ENCODE measurements around the gene PLXDC2. TPM values are rescaled to one million over a fixed set of nuclear protein-coding genes. Genes with fewer than 3 reads are reported as not detected.

PLXDC2 gene
- total and polyA plus RNA-seq, 2 donors (not counting 1 experiment from before 2014, with no cell fraction given), result 0.07 TPM

DNA sequence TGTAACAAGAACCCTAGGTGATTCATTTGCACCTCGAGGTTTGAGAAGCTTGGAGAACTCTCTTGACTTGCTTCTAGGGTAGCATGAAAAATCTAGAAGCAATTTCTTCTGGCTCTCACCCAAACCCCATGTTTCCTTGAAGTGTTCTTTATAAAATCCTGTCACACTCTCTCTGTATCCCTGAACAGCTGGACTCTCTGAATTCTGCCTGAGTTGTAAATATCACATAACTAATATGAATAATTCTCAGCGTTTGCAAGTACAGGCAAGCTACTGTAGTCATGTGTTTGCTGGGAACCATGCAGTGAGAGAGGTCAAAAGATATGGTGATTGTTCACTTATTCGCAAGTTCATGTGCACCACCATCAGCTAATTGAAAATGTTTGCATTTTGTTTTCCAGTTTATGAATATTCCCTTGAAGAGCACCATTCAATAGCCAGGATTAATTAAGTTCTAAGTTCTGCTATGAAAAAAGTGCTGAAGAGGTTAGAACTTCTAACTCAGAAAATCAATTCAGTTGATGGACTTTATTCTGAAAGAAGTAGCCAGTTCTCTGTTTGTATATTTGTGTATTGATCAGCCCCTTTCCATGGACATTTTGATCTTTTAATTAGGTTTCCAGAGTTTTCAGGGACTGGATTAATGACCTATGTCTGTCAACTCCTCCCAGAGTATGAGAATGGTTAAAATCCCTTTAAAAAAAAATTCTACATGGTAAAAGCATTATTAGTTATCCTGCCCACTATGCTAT, 243.0 kb downstream of the PLXDC2 start:
- TF ChIP-seq, protein P1, sequence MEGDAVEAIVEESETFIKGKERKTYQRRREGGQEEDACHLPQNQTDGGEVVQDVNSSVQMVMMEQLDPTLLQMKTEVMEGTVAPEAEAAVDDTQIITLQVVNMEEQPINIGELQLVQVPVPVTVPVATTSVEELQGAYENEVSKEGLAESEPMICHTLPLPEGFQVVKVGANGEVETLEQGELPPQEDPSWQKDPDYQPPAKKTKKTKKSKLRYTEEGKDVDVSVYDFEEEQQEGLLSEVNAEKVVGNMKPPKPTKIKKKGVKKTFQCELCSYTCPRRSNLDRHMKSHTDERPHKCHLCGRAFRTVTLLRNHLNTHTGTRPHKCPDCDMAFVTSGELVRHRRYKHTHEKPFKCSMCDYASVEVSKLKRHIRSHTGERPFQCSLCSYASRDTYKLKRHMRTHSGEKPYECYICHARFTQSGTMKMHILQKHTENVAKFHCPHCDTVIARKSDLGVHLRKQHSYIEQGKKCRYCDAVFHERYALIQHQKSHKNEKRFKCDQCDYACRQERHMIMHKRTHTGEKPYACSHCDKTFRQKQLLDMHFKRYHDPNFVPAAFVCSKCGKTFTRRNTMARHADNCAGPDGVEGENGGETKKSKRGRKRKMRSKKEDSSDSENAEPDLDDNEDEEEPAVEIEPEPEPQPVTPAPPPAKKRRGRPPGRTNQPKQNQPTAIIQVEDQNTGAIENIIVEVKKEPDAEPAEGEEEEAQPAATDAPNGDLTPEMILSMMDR (IDR thresholded peaks at IDR 0.05), result no peak
- TF ChIP-seq EZH2 (IDR thresholded peaks at IDR 0.05; ENCODE audit: borderline replicate concordance, insufficient read depth, low read depth, low read length, poor library complexity, severe bottlenecking), result no peak
- Histone ChIP-seq H3K4me2 (replicated peaks; ENCODE audit: low read depth, low read length, poor library complexity, severe bottlenecking) (no peak overlapping the region), H3K79me2 (ENCODE audit: control insufficient read depth, insufficient read depth, low read length) (no peaks in the 10 kb centered on the region), H3K36me3 (replicated peaks in 1 of 2; ENCODE audit: control extremely low read depth in 1 of 2, control insufficient read depth in 1 of 2, extremely low read depth in 1 of 2, insufficient read depth in 2 of 2, low read length in 1 of 2) (no peaks in the 10 kb centered on the region), H3K27ac (ENCODE audit: low read length in 2 of 2) (no peak overlapping the region), H3K9me3 (ENCODE audit: control extremely low read depth in 1 of 3, control insufficient read depth in 2 of 3, insufficient read depth in 1 of 3, low read length in 2 of 3) (peaks cover 0 to 6% (median 0%) of the 10 kb centered on the region in 3 donors), H3K9ac (ENCODE audit: low read length) (no peak overlapping the region), H3K27me3 (replicated peaks in 1 of 4; ENCODE audit: control extremely low read depth in 1 of 4, control insufficient read depth in 3 of 4, insufficient read depth in 4 of 4, low read length in 3 of 4) (no peaks in the 10 kb centered on the region), H3K4me3 (ENCODE audit: control extremely low read depth in 1 of 5, extremely low read depth in 1 of 5, insufficient read depth in 1 of 5, low read depth in 2 of 5, low read length in 4 of 5) (no peak overlapping the region), H3K4me1 (ENCODE audit: control insufficient read depth in 2 of 2, insufficient read depth in 2 of 2, low read length in 2 of 2) (no peaks in the 10 kb centered on the region), H2AFZ (ENCODE audit: insufficient read depth, low read depth, low read length, poor library complexity, severe bottlenecking) (no peak overlapping the region), H4K20me1 (ENCODE audit: control insufficient read depth, insufficient read depth, low read length, poor library complexity, severe bottlenecking) (no peaks in the 10 kb centered on the region)
- WGBS (ENCODE audit: insufficient coverage), result no CpG with 5 or more reads among the region's 3 CpGs
- DNase-seq (no peak), ATAC-seq (ENCODE audit: low read depth) (no peak)
- no peak overlapping the region for H3K27ac Mint-ChIP-seq
- H3K27me3 Mint-ChIP-seq, result no peaks in the 10 kb centered on the region
- no peaks in the 10 kb centered on the region for H3K4me1 Mint-ChIP-seq
- intact Hi-C loops (cut with micrococcal nuclease), result no loop called here
- ChIA-PET POLR2A (no interaction called here), CTCF (no interaction called here)
- H3K4me3 Mint-ChIP-seq, result no peak overlapping the region
- peaks cover 9% of the 10 kb centered on the region for H3K9me3 Mint-ChIP-seq (ENCODE audit: insufficient read depth)

DNA sequence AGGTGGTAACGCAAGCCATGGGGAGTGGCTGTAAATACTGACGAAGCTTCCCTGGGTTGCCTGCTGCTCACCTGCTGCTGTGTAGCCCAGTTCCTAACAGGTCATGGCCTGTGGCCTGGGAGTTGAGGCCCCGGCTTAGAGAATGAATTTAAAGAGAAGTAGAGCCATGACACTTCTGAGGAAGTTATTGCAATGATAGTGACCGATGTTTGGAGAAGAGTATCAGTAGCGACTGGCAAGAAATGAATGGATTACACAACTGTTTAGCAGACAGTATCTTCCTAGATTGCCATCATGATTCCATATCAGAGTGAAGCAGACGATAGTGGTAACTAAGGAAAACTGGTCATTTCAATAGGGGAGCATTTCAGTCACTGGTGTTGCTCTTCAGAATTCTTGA, 249.6 kb downstream of the PLXDC2 start:
- Histone ChIP-seq H3K27me3 (replicated peaks in 1 of 4; ENCODE audit: control extremely low read depth in 1 of 4, control insufficient read depth in 3 of 4, insufficient read depth in 4 of 4, low read length in 3 of 4) (no peaks in the 10 kb centered on the region), H3K79me2 (ENCODE audit: control insufficient read depth, insufficient read depth, low read length) (no peaks in the 10 kb centered on the region), H3K36me3 (replicated peaks in 1 of 2; ENCODE audit: control extremely low read depth in 1 of 2, control insufficient read depth in 1 of 2, extremely low read depth in 1 of 2, insufficient read depth in 2 of 2, low read length in 1 of 2) (no peaks in the 10 kb centered on the region), H3K9ac (ENCODE audit: low read length) (no peak overlapping the region), H3K4me2 (replicated peaks; ENCODE audit: low read depth, low read length, poor library complexity, severe bottlenecking) (no peak overlapping the region), H3K4me3 (ENCODE audit: control extremely low read depth in 1 of 5, extremely low read depth in 1 of 5, insufficient read depth in 1 of 5, low read depth in 2 of 5, low read length in 4 of 5) (no peak overlapping the region), H4K20me1 (ENCODE audit: control insufficient read depth, insufficient read depth, low read length, poor library complexity, severe bottlenecking) (no peaks in the 10 kb centered on the region), H3K9me3 (ENCODE audit: control extremely low read depth in 1 of 3, control insufficient read depth in 2 of 3, insufficient read depth in 1 of 3, low read length in 2 of 3) (peaks cover 0 to 3% (median 0%) of the 10 kb centered on the region in 3 donors), H3K4me1 (ENCODE audit: control insufficient read depth in 2 of 2, insufficient read depth in 2 of 2, low read length in 2 of 2) (no peaks in the 10 kb centered on the region), H2AFZ (ENCODE audit: insufficient read depth, low read depth, low read length, poor library complexity, severe bottlenecking) (no peak overlapping the region), H3K27ac (ENCODE audit: low read length in 2 of 2) (no peak overlapping the region)
- Mint-ChIP-seq H3K27ac (no peak overlapping the region), H3K4me1 (no peaks in the 10 kb centered on the region), H3K4me3 (no peak overlapping the region), H3K9me3 (ENCODE audit: insufficient read depth) (peaks cover 3% of the 10 kb centered on the region), H3K27me3 (no peaks in the 10 kb centered on the region)
- no peak for TF ChIP-seq EZH2 (IDR thresholded peaks at IDR 0.05; ENCODE audit: borderline replicate concordance, insufficient read depth, low read depth, low read length, poor library complexity, severe bottlenecking)
- TF ChIP-seq, protein P1 (IDR thresholded peaks at IDR 0.05), result no peak
- ATAC-seq (ENCODE audit: low read depth), result no peak
- no peak for DNase-seq
- 95% methylated on average over 5 of the region's 6 CpGs for WGBS (ENCODE audit: insufficient coverage)
- ChIA-PET CTCF (no interaction called here), POLR2A (no interaction called here)
- intact Hi-C loops (cut with micrococcal nuclease), result loop anchor here (2.0 kb wide), 1 partner anchor 19 kb away; no protein-coding TSS in a partner anchor

All from B cell (primary cell).